ENCODE results near the gene VPS4A. TPM values are rescaled to one million over a fixed set of nuclear protein-coding genes. Genes with fewer than 3 reads are reported as not detected.

Gene VPS4A
- total and polyA plus RNA-seq, 2 of the 4 experiments (the other 2 are of a cell fraction) = 23.3 to 25.2 TPM

GRCh38 chr16:69301861-69302260 is 9.3 kb upstream of the VPS4A start:
- peaks cover 12% of the 10 kb centered on the region for H3K9me1 ChIP-seq (ENCODE audit: insufficient read depth, low read length)
- no peak overlapping the region; the same call in 1 of the 2 replicates for H2AK5ac ChIP-seq (ENCODE audit: low read depth, low read length)
- no peak overlapping the region for H4K91ac ChIP-seq (ENCODE audit: insufficient read depth, low read depth, low read length)
- H3K18ac ChIP-seq (ENCODE audit: low read depth, low read length) = no peak overlapping the region
- POLR2A ChIA-PET (ENCODE audit: unreplicated experiment) = no interaction called here
- no peak overlapping the region for H3K56ac ChIP-seq (ENCODE audit: extremely low read depth, insufficient read depth, low read length)
- no peaks in the 10 kb centered on the region for H3K4me1 ChIP-seq (ENCODE audit: control insufficient read depth, insufficient read depth, low read length)
- TF ChIP-seq MAFK (IDR thresholded peaks at IDR 0.05; ENCODE audit: low read depth, low read length) (no peak), RAD21 (IDR thresholded peaks at IDR 0.05; ENCODE audit: low read length) (no peak), MAZ (IDR thresholded peaks at IDR 0.05; ENCODE audit: borderline replicate concordance, low read depth, low read length) (no peak), POLR2A (IDR thresholded peaks at IDR 0.05; ENCODE audit: low read depth, low read length) (no peak), MXI1 (IDR thresholded peaks at IDR 0.05; ENCODE audit: borderline replicate concordance, low read depth, low read length) (no peak)
- TF ChIP-seq, protein P1, sequence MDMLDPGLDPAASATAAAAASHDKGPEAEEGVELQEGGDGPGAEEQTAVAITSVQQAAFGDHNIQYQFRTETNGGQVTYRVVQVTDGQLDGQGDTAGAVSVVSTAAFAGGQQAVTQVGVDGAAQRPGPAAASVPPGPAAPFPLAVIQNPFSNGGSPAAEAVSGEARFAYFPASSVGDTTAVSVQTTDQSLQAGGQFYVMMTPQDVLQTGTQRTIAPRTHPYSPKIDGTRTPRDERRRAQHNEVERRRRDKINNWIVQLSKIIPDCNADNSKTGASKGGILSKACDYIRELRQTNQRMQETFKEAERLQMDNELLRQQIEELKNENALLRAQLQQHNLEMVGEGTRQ (IDR thresholded peaks at IDR 0.05; ENCODE audit: low read depth, low read length) = no peak
- no peak overlapping the region for H4K5ac ChIP-seq (ENCODE audit: low read depth, low read length)
- H3K27ac ChIP-seq (ENCODE audit: insufficient read depth, low read length) = no peak overlapping the region
- H3K4ac ChIP-seq (ENCODE audit: low read depth, low read length) = no peak overlapping the region
- intact Hi-C loops (cut with micrococcal nuclease) = no loop called here
- peaks cover 3% of the 10 kb centered on the region; the same call in 1 of the 2 replicates for H4K20me1 ChIP-seq (ENCODE audit: insufficient read depth, low read length)
- no peak overlapping the region for H3K4me3 ChIP-seq (ENCODE audit: insufficient read depth, low read depth, low read length)
- H2BK5ac ChIP-seq (ENCODE audit: low read depth, low read length, poor library complexity, severe bottlenecking) = peak overlapping the region; percentile 39
- BruUV-seq (replicated peaks) = no TSS peak
- H3K4me2 ChIP-seq (ENCODE audit: low read depth, low read length) = no peak overlapping the region
- WGBS, 2 experiments (ENCODE audit: extremely low coverage in 2 of 2, insufficient read length in 1 of 2) = 100% methylated on average over 2 of the region's 4 CpGs; no CpG with 5 or more reads in 1 of the 2 experiments
- peaks cover 9 to 45% of the 10 kb centered on the region in 2 experiments; a peak in 3 of 4 replicates for H3K79me1 ChIP-seq (ENCODE audit: low read depth in 1 of 2, low read length in 2 of 2)
- CTCF ChIA-PET = interaction anchor here (1.0 kb wide), 1 partner anchor 12 kb away, joined by 3 read pairs; no protein-coding TSS in a partner anchor
- H3K9me3 ChIP-seq (ENCODE audit: control insufficient read depth, insufficient read depth, low read length) = no peaks in the 10 kb centered on the region
- H2BK15ac ChIP-seq (ENCODE audit: low read depth, low read length) = no peak overlapping the region
- no peak for ATAC-seq (ENCODE audit: low read depth)
- H2AFZ ChIP-seq (replicated peaks; ENCODE audit: low read length, poor library complexity) = no peak overlapping the region
- H4K8ac ChIP-seq (ENCODE audit: low read depth in 2 of 2, low read length in 2 of 2) = no peak overlapping the region
- no peak overlapping the region for H3K9ac ChIP-seq (ENCODE audit: low read depth, low read length)
- no peak overlapping the region for H2BK20ac ChIP-seq (ENCODE audit: low read depth, low read length)
- H2AK9ac ChIP-seq (replicated peaks; ENCODE audit: low read depth, low read length, poor library complexity) = no peak overlapping the region
- H3K23ac ChIP-seq (ENCODE audit: low read depth, low read length) = no peak overlapping the region
- no peak for DNase-seq
- H2BK120ac ChIP-seq (ENCODE audit: low read depth, low read length) = no peak overlapping the region
- H3K14ac ChIP-seq (replicated peaks; ENCODE audit: low read depth, low read length) = no peak overlapping the region
- no peaks in the 10 kb centered on the region for H3K27me3 ChIP-seq (ENCODE audit: control insufficient read depth, insufficient read depth, low read length)
- in situ Hi-C loops (cut with MboI; ENCODE audit: low sequenced_read_pairs) = no loop called here
- dilution Hi-C loops (cut with HindIII; ENCODE audit: low sequenced_read_pairs, unreplicated experiment) = no loop called here
- peaks cover 42% of the 10 kb centered on the region for H3K36me3 ChIP-seq (ENCODE audit: control insufficient read depth, insufficient read depth, low read length)

Data from IMR-90 (cell line).